ENCODE data around the gene KRTAP4-8. TPM values are rescaled to one million over a fixed set of nuclear protein-coding genes. Genes with fewer than 3 reads are reported as not detected.
"Not testable (repeated sequence)": the region's sequence is repeated elsewhere in the genome, so short reads cannot be mapped to it uniquely, and the experiment has no call there.

The KRTAP4-8 gene
- total RNA-seq, 6 experiments from 2014 or later = not detected

DNA sequence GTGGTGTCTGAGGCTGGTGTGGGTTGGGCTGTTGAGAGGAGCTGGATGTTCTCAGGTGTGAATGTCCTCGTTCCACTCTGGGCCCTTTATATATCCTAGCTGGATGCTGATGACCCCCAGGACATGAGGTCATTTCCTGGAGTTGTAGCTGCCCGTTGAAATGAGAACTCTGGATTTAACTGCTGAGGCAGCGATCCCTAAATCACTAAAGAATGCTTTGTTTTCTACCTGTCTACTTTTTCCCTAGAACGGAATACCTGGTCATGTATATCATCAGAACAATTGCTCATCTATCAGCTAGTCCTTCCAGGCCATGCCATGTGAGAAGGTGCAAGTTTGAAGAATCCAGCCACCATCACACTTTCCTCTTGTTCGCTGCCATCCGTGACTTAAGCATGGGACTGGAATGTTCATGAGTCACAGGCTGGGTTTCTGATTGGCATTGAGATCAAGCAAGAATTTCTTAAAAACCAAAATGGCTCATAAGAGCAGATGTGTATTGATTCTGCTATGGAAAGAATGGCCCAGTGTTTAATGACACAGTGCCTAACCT is 37.8 kb downstream of the KRTAP4-8 start, which contains the start of gene KRTAP2-3:
KRTAP2-3 (minus strand) TSS at position 63 of the 553 bp plus-strand sequence. CDS start 64 bp downstream, outside the sequence.
- H3K4me1 ChIP-seq = no peaks in the 10 kb centered on the region
- no peak for DNase-seq
- intact Hi-C loops (cut with DNase I) = no loop called here
- no peaks in the 10 kb centered on the region for H3K36me3 ChIP-seq
- H3K9me3 ChIP-seq = no peaks in the 10 kb centered on the region
- WGBS (ENCODE audit: insufficient coverage, low coverage, low lambda C conversion rate, missing lambda C conversion rate) = 54% methylated on average over 6 of the region's 6 CpGs
- no peak within 1 kb of the TSS for H3K27ac ChIP-seq
- TF ChIP-seq, protein P1, sequence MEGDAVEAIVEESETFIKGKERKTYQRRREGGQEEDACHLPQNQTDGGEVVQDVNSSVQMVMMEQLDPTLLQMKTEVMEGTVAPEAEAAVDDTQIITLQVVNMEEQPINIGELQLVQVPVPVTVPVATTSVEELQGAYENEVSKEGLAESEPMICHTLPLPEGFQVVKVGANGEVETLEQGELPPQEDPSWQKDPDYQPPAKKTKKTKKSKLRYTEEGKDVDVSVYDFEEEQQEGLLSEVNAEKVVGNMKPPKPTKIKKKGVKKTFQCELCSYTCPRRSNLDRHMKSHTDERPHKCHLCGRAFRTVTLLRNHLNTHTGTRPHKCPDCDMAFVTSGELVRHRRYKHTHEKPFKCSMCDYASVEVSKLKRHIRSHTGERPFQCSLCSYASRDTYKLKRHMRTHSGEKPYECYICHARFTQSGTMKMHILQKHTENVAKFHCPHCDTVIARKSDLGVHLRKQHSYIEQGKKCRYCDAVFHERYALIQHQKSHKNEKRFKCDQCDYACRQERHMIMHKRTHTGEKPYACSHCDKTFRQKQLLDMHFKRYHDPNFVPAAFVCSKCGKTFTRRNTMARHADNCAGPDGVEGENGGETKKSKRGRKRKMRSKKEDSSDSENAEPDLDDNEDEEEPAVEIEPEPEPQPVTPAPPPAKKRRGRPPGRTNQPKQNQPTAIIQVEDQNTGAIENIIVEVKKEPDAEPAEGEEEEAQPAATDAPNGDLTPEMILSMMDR (IDR thresholded peaks at IDR 0.05) = no peak
- TF ChIP-seq POLR2A (IDR thresholded peaks at IDR 0.05) = no peak
- ATAC-seq = no peak
- no peak within 1 kb of the TSS for H3K4me3 ChIP-seq
- peaks cover 0 to 5% of the 10 kb centered on the region in 2 donors for H3K27me3 ChIP-seq

DNA sequence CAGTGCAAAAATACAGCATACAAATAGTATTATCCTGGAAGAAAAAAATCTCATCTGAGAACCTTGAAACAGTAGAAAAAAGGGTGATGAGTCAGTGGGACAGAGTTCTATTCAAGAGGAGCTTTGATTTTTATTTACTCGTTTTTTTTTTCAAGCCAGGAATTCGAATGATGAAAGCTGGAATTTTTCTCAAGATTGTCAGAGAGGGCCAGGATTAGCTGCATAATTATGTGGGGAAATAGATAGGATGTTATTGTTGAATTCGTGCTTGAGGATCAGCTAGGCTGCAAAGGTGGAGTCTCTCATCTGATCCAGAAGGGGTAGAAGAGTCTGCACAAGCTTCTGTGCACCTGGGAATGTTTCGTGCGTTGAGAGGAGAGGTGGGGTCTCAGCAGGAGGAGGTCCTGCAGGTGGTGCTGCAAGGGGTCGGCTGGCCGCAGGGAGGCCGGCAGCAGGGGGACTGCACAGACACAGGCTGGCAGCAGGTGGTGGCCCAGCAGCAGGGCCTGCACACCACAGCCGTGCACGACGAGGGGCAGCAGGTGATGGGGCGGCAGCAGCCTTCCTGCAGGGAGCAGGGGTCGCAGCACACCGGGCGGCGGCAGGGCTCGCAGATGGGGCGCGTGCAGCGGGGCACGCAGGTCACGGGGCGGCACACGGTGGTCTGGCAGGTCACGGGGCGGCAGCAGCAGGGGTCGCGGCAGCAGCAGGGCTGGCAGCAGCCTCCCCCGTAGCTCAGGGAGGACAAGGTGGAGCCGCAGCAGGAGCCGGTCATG is 38.5 kb downstream of the KRTAP4-8 start:
- intact Hi-C loops (cut with DNase I) = not testable (repeated sequence)

DNA sequence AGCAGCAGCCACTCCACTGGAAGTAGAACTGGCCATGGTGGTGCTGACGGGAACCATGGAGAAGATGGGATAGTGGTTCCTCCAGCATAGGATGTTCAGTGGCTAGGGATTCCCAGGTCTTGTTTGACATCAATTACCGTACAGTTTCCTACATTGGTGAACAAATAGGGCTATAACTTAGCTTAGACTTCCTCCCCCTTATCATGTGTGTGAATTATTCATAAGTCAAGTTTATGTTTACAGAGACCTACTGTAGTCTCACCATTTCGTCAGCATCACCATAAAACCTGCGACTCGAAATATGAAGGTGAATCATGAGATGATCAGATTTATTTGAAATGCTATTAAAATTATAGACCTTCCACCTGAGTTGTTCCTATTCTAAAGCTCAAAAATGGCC is 39.2 kb downstream of the KRTAP4-8 start:
- TF ChIP-seq, protein P1 (IDR thresholded peaks at IDR 0.05) = no peak
- TF ChIP-seq POLR2A (IDR thresholded peaks at IDR 0.05) = no peak
- intact Hi-C loops (cut with DNase I) = no loop called here
- Histone ChIP-seq H3K9me3 (no peaks in the 10 kb centered on the region), H3K27me3 (peaks cover 0 to 5% of the 10 kb centered on the region in 2 donors), H3K36me3 (no peaks in the 10 kb centered on the region), H3K4me1 (no peaks in the 10 kb centered on the region), H3K27ac (no peak overlapping the region), H3K4me3 (no peak overlapping the region)
- ATAC-seq (no peak), DNase-seq (no peak)
- WGBS (ENCODE audit: insufficient coverage, low coverage, low lambda C conversion rate, missing lambda C conversion rate) = 80% methylated on average over 4 of the region's 5 CpGs

More for the DNA sequence above, 38.5 kb downstream of the KRTAP4-8 start:
- not testable (repeated sequence) for H3K36me3 ChIP-seq, H3K4me3 ChIP-seq, DNase-seq, H3K27ac ChIP-seq, H3K27me3 ChIP-seq, H3K4me1 ChIP-seq, H3K9me3 ChIP-seq
- WGBS (ENCODE audit: insufficient coverage, low coverage, low lambda C conversion rate, missing lambda C conversion rate) = 18% methylated on average over 5 of the region's 31 CpGs
- peak in 1 of 4 donors; percentile 17 for ATAC-seq

DNA sequence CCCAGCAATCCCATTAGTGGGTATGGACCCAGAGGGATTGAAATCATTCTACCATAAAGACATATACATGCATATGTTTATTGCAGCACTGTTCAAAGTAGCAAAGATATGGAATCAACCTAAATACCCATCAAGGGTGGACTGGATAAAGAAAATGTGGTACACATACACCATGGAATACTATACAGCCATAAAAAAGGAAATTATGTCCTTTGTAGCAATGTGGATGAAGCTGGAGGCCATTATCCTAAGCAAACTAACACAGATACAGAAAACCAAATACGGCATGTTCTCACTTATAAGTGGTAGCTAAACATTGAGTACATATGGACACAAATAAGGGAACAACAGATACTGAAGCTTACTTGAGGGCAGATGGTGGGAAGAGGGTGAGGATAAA is 40.4 kb downstream of the KRTAP4-8 start:
- Histone ChIP-seq H3K27ac (no peak overlapping the region), H3K36me3 (no peaks in the 10 kb centered on the region), H3K4me1 (no peaks in the 10 kb centered on the region), H3K27me3 (peaks cover 0 to 5% of the 10 kb centered on the region in 2 donors), H3K9me3 (no peaks in the 10 kb centered on the region), H3K4me3 (no peak overlapping the region)
- TF ChIP-seq POLR2A (IDR thresholded peaks at IDR 0.05) = no peak
- TF ChIP-seq, protein P1 (IDR thresholded peaks at IDR 0.05) = no peak
- ATAC-seq (no peak), DNase-seq (no peak)
- intact Hi-C loops (cut with DNase I) = no loop called here
- WGBS (ENCODE audit: insufficient coverage, low coverage, low lambda C conversion rate, missing lambda C conversion rate) = 71% methylated on average over 1 of the region's 1 CpG

DNA sequence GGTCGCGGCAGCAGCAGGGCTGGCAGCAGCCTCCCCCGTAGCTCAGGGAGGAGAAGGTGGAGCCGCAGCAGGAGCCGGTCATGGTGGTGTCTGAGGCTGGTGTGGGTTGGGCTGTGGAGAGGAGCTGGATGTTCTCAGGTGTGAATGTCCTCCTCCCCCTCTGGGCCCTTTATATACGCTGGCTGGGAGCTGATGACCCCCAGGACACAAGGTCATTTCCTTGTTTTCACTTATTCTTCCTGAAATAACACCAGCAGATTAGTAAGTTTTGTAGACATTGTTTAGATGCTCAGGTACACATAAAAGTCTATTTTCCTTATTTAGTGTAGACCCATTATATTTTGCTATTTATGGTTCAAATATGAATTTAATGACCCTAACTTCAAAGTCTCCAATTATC is 42.8 kb downstream of the KRTAP4-8 start, which contains the start of gene KRTAP2-2:
KRTAP2-2 (minus strand) TSS at position 101 of the 400 bp plus-strand sequence; CDS start at position 82, 19 bp downstream.
- ATAC-seq; DNase-seq; intact Hi-C loops (cut with DNase I); H3K27me3 ChIP-seq; H3K36me3 ChIP-seq; H3K27ac ChIP-seq; H3K4me3 ChIP-seq; H3K4me1 ChIP-seq; H3K9me3 ChIP-seq: not testable (repeated sequence)
- 20% methylated on average over 1 of the region's 6 CpGs for WGBS (ENCODE audit: insufficient coverage, low coverage, low lambda C conversion rate, missing lambda C conversion rate)

DNA sequence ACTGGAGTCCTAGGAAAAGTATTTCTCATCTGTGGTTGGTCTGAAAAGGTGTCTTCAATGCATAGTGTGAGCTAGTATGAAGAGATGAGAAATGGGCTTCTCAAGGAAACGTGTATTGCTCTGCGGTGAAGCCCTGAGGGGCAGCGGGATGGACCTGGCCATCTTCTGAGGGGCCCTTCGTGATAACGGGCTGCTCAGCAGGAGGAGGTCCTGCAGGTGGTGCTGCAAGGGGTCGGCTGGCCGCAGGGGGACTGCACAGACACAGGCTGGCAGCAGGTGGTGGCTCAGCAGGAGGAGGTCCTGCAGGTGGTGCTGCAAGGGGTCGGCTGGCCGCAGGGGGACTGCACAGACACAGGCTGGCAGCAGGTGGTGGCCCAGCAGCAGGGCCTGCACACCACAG is 43.4 kb downstream of the KRTAP4-8 start:
- H3K4me1 ChIP-seq; H3K4me3 ChIP-seq; ATAC-seq; H3K27ac ChIP-seq; H3K9me3 ChIP-seq; intact Hi-C loops (cut with DNase I); H3K27me3 ChIP-seq; DNase-seq; H3K36me3 ChIP-seq: not testable (repeated sequence)
- WGBS (ENCODE audit: insufficient coverage, low coverage, low lambda C conversion rate, missing lambda C conversion rate) = 60% methylated on average over 3 of the region's 9 CpGs

Measured in right lobe of liver (tissue), 6 donors.